ENCODE data around the gene PATL1.

PATL1 gene

GRCh38 chr11:59600636-59601035 is 68.2 kb downstream of the PATL1 start:
- no peaks in the 10 kb centered on the region for H3K9me3 ChIP-seq
- no peak for DNase-seq
- H3K36me3 ChIP-seq = peaks cover 70 to 98% (median 77%) of the 10 kb centered on the region in 3 donors
- TF ChIP-seq CTCF (IDR thresholded peaks at IDR 0.05) = no peak
- intact Hi-C loops (cut with DNase I; ENCODE audit: low total_unique reads) = no loop called here
- H3K4me1 ChIP-seq = no peaks in the 10 kb centered on the region
- no peak overlapping the region for H3K27ac ChIP-seq
- no peak overlapping the region for H3K4me3 ChIP-seq
- no peaks in the 10 kb centered on the region for H3K27me3 ChIP-seq

- intact Hi-C loops (cut with DNase I; ENCODE audit: low total_unique reads) = no loop called here
- Histone ChIP-seq H3K36me3 (peaks cover 66 to 98% (median 75%) of the 10 kb centered on the region in 3 donors), H3K4me1 (no peaks in the 10 kb centered on the region), H3K27me3 (no peaks in the 10 kb centered on the region), H3K4me3 (no peak overlapping the region), H3K27ac (no peak overlapping the region), H3K9me3 (no peaks in the 10 kb centered on the region)
- no peak for TF ChIP-seq CTCF (IDR thresholded peaks at IDR 0.05)
- no peak for DNase-seq
These were observed 68.6 kb downstream of the PATL1 start for GRCh38 chr11:59600234-59600633.

GRCh38 chr11:59598961-59599360 is 69.9 kb downstream of the PATL1 start:
- intact Hi-C loops (cut with DNase I; ENCODE audit: low total_unique reads) = no loop called here
- H3K36me3 ChIP-seq = peaks cover 71 to 98% (median 82%) of the 10 kb centered on the region in 3 donors
- H3K27ac ChIP-seq = no peak overlapping the region
- H3K4me1 ChIP-seq = no peaks in the 10 kb centered on the region
- no peak for TF ChIP-seq CTCF (IDR thresholded peaks at IDR 0.05)
- no peak overlapping the region for H3K4me3 ChIP-seq
- DNase-seq = no peak
- H3K9me3 ChIP-seq = no peaks in the 10 kb centered on the region
- no peaks in the 10 kb centered on the region for H3K27me3 ChIP-seq
